Adrenal gland (tissue), 5 donors: ENCODE results near the gene ALDH1A1.

ENCODE experiments used
- CTCF ChIP-seq, 6 experiments: fragments of 450-650 bp in 4 of 6; fragments of 200-600 bp in 2 of 6; sonication (generic) in 1 of 6; IDR thresholded peaks; 1 replicate in 5 of 6; 2 replicates in 1 of 6; pipeline versions ENCODE4 v1.5.1 to v1.8.0; 2016 to 2021; ENCODE audit warnings: antibody characterized with exemption in 6 of 6, mild to moderate bottlenecking in 2 of 6, moderate library complexity in 1 of 6
- POLR2A ChIP-seq, 2 donors: fragments of 450-650 bp; IDR thresholded peaks; one replicate each; pipeline ENCODE4 v1.6.1; 2017; ENCODE audit warnings: antibody characterized with exemption in 2 of 2, mild to moderate bottlenecking in 2 of 2, moderate library complexity in 1 of 2
- donor health status: DM: no; HTN: no; CAD: no.

GRCh38 chr9:72895122-72895521, 57.7 kb downstream of the ALDH1A1 start:
- TF ChIP-seq CTCF (IDR thresholded peaks at IDR 0.05) (no peak), POLR2A (IDR thresholded peaks at IDR 0.05) (no peak)
